Stimulated activated CD8-positive, alpha-beta memory T cell treated with anti-CD3 and anti-CD28 coated beads, Interleukin-7, amount 100 ng/mL, for 1 hour (primary cell): ENCODE results near the gene TSKS.
A peak's percentile ranks its signal among the peaks of the same experiment; 100 is the strongest.

Experiments used
- DNase-seq, 2 donors: peaks; one replicate each; pipeline ENCODE4 v3.0.0-alpha.2; 2020; ENCODE audit warnings: low read depth in 2 of 2

Gene TSKS

DNA sequence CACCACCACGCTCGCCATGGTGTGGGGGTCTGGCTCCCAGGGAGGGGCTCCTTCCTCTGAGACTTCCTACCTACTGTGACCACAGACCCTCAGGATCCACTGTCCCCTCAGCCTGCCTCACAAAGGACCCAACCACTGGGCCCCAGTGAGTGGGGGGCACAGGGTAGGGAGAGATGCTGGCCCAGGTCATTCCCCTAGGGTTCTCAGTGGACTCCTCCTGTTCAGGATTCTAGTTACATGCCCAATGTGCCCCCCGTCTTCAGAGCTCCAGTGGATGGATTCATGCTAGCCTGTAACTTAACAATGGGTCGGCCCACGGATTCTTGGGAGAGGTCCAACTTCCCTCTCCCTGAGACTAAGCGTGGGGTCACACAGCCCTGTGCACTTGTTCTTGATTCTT is at the start of gene TSKS:
Gene TSKS, minus strand, starts transcription at position 77 of the 400 bp plus-strand sequence. Its CDS starts 59 bp downstream, at position 18.
- no peak for DNase-seq

DNA sequence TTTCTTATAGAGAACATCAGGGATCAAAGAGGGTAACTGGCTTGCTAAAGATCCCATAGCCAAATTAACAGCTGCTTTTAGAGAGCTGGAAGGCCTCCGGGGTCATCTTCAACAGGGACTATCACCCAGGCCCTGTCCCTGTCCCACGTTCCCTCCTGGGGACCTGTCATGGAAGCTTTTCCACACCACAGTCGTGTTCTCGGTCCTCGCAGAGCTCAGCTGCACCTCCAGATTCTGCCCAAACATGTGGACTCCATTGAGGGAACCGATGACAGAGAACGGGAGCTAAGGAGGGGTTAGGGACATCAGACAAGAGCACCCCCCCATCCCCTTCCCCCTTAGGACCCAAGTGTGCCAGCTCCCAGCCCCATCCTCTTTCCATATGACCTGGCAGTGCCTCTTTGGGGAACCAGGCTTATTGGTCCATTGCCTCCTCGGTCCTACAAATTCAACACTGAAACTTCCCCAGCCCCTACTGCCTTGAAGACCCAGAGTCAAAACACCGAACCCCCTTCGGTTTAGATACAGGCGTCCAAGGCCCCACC is 49.4 kb upstream of the TSKS start:
- no peak for DNase-seq

GRCh38 chr19:49811328-49811727 is 48.2 kb upstream of the TSKS start:
- DNase-seq, result no peak

- no peak for DNase-seq
These were observed 46.9 kb upstream of the TSKS start for GRCh38 chr19:49809941-49810389.

DNA sequence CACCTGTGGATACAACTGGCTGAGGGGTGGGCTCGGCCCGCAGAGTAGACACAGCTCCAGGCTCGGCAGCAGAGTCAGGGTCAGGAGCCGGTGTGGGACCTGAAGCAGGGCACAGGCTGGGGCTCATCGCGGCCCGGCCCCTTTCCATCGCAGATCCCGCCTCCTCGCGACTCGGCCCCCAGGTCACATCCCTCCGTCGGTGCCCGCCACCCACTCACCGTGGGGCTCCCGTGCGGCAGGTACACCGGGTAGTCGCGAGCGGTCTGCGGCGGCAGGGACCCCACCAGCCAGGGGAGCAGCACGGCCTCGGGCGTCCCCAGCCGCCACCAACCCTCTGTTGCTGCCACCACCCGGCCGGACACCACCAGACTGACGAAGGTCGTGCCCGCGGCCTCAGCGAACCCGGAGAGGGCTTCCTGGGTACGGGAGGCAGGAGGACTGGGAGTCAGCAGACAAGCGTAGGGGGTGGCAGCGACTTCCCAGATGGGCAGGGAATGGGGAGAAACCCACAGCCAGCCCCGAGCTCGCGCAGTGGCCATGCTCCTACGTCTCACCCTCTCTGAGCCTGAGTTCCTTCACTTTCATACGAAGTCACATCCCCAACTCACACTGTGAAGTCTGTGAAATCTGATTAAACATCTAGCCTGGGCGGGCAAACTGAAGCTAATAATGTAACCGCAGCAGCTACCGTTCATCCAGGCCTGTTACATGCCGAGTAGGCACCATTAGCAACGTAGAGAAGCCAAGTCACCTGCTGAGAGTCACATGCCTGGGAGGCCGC is 46.2 kb upstream of the TSKS start:
- no peak for DNase-seq

- DNase-seq, result peak; percentile 61 to 73
These were observed 45.6 kb upstream of the TSKS start for GRCh38 chr19:49808711-49809159.

DNA sequence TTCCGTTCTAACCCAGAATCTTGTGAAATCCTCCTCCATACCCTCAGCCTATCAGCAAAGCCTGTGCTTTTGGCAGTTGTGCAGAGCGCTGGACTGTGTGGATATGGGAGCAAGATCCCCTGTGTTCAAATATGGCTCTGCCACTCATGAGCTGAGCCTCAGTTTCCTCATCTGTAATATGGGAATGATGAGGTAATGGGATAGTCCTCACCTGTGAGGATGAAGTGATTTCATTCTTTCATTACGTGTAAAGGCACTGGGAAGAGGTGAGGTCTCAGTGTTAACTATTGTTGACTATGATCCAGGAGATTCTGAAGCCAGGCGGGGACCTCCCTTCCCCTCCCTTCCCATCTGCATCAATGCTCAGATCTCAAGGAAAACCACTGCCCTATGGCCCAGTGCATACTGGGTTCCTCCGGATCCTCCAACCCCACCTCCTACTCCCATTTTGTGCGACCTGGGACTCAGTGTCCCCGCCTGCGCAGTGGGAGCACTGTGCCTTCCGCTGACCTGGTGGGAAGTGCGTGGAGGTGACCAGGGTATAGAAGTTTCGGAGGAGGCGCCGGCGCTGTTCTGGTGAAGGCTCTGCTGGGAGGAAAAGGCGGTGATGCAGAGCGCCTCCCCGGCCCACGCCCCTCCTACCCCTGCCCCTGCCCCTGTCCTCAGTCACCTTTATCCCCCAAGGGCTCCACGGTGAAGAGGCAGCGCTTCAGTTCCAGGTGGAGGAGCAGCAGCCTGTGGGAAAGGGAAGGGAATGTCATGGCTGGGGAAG is 45.0 kb upstream of the TSKS start:
- DNase-seq, result no peak

DNA sequence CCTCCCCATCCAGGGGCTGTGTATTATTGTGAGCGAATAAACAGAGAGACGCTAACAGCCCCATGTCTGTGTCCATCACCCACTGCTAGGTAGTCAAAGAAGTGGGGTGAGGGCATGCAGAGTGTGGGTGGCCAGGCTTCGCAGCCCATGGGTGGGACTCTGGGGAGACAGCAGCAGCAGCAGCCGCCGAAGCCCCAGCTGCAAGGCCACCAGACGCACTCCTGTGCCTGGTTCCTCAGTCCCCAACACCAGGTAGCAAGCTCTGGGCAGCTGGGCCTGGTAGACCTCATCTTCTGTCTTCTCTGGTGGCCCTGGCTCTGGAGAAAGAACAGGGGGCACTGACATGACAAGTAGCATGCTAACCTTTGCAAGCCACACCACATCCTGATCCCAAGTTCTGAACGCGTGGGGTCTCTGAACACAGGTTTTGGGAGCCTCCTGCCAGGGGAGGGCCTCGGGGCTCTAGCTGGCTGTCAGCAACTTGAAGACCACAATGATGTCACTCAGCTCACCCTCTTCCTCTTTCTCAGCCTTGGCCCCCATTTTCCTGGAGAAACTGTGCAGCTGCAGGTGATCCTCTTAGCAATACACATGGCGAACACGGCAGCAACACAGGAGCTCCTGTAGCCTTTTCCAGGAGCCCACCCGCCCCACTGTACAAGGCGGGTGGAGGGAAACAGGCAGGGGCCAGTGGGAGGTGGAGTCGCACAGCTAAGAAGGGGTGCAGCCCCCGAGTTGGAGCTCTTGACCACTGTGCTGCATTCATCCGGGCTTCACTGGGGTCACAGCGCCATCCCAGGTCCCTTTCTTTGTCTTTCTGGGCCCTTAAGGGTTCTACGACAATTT is 44.2 kb upstream of the TSKS start:
- DNase-seq, result no peak

GRCh38 chr19:49806620-49806959 is 43.5 kb upstream of the TSKS start:
- DNase-seq, result no peak

DNA sequence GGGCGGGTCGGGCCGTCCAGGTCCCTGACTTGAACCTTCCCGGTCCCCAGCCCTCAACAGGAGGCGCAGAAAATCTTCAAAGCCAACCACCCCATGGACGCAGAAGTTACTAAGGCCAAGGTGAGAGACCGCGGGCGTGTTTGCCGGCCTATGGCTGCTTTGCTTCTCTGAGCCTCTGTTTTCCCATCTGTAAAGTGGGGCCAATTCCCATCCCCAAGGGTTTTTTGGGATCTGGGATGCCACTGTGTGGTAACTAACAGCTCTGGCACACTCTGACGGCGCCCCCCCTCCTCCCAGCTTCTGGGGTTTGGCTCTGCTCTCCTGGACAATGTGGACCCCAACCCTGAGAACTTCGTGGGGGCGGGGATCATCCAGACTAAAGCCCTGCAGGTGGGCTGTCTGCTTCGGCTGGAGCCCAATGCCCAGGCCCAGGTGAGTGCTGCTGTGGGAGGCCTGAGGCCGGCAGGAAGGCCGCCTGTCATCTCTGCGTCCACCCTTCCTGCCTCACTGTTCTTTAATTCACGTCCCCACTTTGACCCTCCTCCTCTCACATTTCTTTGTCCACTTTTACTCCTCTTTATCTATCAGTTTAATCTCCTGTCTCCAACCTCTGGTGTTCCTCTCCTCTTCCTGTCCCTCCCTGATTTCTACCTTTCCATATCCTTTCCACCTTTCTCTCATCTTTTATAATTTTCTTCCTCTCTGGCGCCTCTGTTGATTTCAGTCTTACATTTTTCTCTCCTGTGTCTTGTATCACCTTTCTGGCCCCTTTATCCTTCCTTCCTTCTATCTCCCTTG is 42.9 kb upstream of the TSKS start:
- DNase-seq, result no peak

GRCh38 chr19:49803529-49803856 is 40.4 kb upstream of the TSKS start:
- no peak for DNase-seq

- no peak for DNase-seq
These were observed 39.9 kb upstream of the TSKS start for GRCh38 chr19:49802836-49803528.

- DNase-seq, result no peak
These were observed 39.0 kb upstream of the TSKS start for GRCh38 chr19:49801966-49802661.

GRCh38 chr19:49801401-49801888 is 38.3 kb upstream of the TSKS start:
- DNase-seq, result no peak

DNA sequence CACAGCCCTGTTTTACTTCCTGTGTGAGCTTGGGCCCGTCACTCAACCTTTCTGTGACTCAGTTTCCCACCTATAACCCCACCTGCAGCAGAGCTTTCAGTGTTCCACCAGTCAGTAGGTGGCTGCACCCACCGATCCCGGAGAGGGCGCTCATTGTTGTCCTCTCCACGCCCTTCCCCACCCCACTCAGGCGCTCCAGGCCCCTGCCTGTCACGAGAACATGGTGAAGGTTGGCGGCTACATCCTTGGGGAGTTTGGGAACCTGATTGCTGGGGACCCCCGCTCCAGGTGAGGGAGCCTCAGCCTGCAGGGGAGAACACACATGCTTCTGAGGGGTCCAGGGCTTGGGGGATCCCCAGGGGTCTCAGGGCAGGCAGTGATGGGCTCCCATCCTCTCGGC is 37.7 kb upstream of the TSKS start:
- DNase-seq, result no peak

GRCh38 chr19:49799798-49800376 is 36.8 kb upstream of the TSKS start:
- DNase-seq, result no peak

GRCh38 chr19:49799271-49799797 is 36.2 kb upstream of the TSKS start:
- no peak for DNase-seq

- no peak for DNase-seq
These were observed 35.5 kb upstream of the TSKS start for GRCh38 chr19:49798574-49798973.

- no peak for DNase-seq
These were observed 32.5 kb upstream of the TSKS start for GRCh38 chr19:49795615-49796014.
